Stimulated activated CD4-positive, alpha-beta T cell treated with anti-CD3 and anti-CD28 coated beads, Interleukin-12 subunit alpha, Interleukin-12 subunit beta, amount 100 ng/mL, for 48 hours (primary cell): ENCODE data around the gene PCDHGC5.

Experiments
- DNase-seq, 3 donors: peaks; one replicate each; pipeline ENCODE4 v3.0.0-alpha.2; 2020; ENCODE audit warnings: low read depth in 2 of 3, low spot score in 1 of 3

PCDHGC5 gene

DNA sequence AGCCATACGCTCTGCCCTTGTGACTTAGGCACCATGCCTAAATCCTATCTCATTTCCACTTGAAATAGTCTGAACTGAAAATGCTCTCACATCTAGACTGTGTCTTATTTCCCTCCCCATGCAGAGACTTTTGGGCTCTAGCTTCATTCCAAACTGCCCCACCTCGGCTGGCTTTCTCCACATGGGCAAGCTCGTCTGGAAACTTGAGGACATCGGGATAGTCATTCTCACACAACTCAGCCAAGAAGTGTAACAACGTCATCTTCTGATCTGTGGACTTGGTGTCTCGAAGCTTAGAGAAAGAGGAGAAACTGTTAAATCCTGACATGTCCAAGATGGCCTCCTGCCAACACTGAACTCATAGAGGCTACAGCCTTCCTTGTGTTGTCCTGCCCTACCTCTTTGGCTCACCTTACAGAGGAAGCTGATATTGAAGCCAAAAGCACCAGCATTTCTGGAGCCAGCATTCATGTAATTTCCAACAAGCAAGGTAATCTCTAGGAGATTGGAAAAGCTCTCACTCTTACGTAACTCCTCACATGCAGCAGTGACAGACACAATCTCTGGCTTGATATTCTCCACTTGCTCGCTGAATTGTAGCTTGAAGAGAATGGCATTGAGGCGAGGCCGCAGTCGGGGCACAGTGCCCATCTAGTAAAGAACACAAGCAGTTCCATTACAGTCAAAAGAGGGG lies 39.6 kb downstream of the PCDHGC5 start:
- DNase-seq: no peak

DNA sequence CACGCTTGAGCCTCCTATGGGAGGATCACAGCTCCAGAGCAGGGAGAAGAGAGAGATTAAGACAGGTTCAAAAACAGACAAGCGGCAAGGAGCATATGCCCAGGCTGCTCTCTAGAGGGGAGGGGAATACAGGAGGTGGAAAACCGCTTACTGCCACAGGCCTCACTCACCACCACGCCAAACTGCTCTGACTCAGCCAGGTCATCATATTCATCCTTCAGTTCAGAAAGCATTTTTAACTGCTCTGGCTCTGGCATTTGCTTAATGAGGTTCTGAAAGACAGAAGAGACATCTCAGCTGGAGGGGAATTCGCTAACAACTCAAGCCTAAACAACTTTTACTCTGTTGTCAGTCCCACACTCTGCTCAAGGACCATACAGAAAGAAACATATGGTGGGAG lies 40.1 kb downstream of the PCDHGC5 start:
- DNase-seq: no peak

GRCh38 chr5:141529873-141530272 lies 41.0 kb downstream of the PCDHGC5 start:
- no peak for DNase-seq

GRCh38 chr5:141532726-141533125 lies 43.8 kb downstream of the PCDHGC5 start:
- DNase-seq: no peak

DNA sequence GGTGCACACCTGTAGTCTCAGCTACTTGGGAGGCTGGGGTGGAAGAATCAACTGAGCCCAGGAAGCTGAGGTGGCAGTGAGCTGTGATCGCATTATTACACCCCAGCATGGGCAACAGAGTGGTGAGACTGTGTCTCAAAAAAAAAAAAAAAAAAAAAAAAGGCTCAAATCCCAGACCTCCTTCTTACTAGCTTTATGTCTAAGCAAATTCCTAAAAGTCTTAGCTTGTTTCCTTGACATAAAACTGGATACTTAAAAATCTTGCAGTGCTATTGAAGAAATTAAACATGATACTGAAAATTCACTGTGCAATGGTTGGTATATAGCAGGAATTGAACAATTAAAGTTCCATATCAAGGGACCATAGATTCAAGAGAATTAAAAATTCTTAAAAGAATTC lies 45.0 kb downstream of the PCDHGC5 start:
- DNase-seq: no peak

DNA sequence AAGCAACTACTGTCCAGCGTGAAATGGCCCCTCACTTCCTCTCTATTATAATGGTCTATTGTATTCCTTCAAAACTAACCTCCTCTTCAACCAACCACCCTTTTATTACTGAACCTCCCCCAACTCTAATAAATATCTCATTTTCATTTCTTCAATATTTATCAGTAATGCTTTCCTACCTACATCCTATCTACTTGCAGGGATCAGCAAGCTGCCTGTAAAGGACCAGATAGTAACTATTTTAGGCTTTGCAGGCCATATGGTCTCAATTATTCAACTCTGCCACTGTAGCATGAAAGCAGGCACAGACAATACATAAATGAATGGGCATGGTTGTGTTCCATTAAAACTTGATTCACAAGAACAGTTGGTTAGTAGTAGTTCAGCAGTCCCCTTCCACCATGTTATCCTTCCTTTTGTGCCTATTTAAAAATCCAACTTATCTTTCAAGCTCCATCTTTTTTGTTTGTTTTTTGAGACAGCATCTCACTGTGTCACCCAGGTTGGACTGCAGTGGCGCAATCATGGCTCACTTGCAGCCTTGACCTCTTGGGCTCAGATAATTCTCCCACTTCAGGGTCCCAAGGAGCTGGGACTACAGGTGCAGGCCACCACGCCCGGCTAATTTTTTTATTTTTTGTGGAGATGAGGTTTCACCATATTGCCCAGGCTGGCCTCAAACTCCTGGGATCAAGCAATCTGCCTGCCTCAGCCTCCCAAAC lies 45.8 kb downstream of the PCDHGC5 start:
- DNase-seq: no peak
